Amniotic epithelial cell (primary cell): Measurements from ENCODE around the gene FGF14.

Source experiments
- DNase-seq: peaks from one replicate; pipeline ENCODE4 v3.0.0-alpha.2; 2010; ENCODE audit warnings: low read depth

Gene FGF14

DNA sequence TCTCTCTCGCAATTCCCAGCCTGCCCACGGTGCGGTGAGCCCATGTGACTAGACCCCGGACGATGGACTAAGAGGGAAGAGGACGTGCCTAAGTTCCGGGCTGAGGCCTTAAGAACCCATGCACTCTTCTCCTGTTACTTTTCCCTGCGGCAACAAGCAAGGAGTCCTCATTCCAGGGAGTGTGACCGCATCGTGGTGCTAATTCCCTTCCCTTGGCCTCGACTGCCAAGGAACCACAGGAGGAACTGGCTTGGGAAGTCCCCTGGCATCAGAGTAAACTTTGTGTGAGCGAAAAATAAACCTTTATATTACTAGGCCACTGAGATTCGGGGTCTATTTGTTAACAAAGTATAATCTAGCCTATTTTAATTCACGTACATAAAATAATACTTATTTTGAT lies 34.0 kb downstream of the FGF14 start:
- no peak for DNase-seq

DNA sequence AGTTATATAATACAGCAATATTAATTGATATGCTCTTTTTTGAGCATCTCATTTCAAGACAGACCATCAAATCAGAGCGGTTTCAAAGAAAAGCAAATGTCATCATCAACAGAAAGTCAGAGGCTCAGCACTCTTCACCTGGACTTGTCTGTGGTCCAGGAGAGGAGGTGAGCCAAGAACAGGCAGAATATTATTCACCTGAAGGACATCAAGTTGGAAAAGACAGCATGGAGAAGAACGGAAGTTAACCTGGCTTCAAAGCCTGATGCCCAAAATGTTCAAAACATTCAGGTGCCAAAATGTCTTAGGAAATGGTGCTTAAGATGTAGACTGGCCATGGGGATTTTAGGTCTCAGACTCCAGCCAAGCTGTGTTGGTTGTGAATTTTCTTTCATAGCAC lies 40.7 kb downstream of the FGF14 start:
- no peak for DNase-seq

DNA sequence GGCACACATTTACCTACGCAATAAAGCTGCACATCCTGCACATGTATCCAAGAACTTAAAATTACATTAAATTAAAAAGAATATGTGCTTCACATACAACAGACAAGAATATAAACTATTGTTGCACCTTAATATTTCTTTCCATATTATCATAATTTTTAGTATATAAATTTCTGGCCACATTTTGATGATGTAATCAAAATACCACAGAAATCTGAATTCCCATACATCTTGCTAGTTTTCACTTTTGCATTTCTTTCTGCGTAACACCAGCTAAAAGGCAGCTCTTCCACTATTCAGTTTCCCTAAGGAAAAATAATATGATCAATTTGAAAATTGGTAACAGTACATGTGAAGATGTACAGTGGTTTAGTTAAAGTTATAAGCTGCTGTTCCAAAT lies 42.6 kb downstream of the FGF14 start:
- DNase-seq: no peak

DNA sequence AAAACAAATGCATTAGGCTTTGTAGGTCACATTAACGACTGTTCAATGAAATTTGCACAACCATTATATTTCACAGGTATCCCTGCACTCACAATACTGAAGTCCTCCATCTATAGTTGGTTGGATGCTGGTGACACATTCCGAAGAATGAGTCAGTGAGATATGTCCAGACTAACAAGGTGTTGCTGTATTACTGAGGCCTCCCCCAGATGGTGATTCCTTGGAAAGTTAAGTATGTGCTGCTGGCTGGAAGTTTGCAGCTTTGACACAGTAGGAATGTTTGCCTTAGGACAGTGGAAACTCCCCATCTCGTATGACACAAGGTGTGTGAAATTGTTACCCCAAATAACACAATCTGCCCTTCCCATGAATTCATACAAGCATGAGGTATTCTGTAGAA lies 46.6 kb downstream of the FGF14 start:
- DNase-seq: no peak

DNA sequence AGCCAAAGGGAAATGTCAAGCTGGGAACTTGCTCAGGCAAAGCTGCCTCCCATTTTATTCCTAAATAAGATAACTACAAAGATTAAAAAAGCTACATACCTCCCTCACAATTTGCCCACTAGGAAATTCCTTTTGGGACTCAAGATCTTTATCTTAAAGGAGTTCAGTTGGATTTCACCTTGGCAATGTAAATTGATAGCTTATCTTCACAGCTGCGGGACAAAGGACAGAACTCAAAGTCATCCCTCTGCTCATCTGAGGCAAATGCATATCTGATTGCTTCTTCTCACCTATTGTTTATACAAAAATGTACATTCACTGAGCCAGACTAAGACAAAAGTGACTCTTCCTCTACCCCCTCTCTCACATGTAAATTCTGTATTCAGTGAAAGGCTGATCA lies 47.8 kb downstream of the FGF14 start:
- DNase-seq: no peak

DNA sequence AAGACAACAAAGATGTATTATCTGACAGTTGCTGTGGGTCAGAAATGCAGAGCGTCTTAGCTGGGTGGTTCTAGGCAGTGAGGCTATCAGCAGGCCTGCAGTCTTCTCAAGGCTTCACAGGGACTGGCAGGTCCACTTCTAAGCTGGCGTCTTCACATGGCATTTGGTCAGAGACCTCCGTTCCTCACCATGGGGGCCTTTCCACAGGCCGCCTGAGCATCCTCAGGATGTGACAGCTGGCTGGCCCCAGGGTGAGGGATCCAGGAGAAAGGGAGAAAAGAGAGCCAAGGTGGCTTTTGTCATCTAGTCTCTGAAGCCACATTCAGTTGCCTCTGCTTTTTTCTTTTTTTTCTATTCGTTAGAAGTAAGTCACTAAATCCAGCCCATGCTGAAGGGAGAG lies 50.3 kb downstream of the FGF14 start:
- DNase-seq: no peak

DNA sequence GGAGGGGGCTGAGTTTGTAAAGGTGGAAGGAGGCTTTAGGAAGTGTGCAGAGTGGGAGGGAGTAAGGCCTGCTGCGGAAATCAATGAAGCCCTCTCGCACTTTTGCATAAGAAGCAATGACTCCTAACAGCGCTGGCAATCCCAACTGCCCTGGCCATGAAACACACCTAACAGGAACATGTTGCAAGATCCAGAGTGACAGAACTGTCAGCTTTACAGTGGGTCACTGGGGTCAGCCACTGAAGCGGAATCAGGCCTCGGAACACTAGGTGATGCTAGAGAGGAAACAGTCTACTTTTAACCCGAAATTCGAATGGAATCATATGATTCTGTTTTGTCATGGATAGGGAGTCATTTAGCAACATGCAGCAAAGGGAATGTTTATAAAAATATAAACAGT lies 54.4 kb downstream of the FGF14 start:
- DNase-seq: no peak

DNA sequence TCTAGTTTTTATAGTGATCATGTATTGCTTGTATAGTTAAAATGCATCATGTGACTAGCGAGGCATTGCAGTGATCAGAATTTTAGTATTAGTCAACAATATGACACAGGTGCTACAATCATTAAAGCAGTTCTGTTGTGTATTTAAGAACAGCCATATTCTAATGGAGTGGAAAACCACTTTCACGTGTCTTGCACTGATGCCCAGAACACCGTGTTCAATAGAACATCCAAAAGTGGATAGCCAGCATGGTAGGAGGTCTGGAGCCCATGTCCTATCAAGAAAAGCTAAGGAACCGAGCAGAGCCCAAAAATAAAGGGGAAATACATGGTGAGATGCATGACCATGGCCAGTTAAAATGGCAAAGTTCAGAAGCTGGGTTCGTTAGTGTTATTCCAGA lies 55.1 kb downstream of the FGF14 start:
- no peak for DNase-seq

DNA sequence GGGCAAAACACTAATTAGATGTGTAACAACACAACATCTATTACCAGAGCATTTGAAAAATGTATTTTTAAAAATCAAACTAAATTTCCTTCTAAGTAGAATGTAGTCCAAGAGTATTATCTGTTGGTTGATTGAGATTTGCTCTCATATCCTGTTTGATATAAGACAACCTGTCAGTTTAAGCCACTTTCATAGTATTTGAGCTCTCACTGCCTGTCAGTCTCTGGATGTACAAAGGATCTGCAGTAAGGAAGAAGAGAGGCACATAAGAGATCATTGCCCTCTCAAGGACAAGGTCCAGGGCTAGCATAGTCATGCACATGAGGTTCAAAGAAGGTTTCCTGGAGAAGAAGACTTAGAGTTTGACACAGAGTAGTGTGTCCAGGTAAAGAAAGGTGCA lies 57.4 kb downstream of the FGF14 start:
- DNase-seq: no peak

DNA sequence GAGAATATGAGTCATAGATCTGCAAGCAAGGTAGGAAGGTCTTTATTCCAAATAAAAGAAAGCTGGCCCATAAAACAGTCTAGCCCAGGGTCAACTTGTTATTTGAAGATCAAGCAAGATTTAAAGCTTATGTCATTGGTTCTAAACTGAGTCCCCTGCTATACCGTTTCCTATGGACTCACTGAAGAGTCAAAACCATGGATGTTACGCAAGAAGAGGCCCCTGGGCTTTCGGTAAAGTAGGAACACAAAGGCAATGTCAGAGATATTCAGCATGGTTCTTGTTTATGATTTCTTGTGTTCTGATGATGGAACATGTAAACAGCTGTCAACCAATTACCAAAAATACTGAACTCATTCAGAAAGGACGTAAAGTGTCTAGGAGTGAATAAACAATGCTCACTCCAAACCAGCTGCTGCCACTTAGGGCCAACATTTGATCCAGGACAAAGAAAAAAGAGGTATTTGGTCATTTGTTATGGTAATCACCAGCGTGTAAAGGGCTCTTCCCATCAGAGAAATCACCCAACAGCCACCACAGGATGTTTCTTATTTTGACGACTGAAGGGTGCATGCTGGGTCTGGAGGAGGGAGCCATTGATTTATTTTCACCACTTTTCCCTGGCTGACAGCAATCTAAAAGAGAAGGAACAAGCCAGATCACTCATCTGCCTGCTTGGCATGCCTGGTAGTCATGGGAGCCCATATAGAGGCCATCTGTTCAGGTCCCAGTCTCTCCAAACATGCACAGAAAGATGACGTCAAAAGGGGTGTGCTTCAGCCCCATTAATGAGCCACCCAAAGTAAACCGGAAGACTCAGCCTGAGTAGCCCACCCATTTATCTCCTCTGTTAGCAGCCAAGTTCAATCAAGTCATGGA lies 68.3 kb downstream of the FGF14 start:
- DNase-seq: no peak

DNA sequence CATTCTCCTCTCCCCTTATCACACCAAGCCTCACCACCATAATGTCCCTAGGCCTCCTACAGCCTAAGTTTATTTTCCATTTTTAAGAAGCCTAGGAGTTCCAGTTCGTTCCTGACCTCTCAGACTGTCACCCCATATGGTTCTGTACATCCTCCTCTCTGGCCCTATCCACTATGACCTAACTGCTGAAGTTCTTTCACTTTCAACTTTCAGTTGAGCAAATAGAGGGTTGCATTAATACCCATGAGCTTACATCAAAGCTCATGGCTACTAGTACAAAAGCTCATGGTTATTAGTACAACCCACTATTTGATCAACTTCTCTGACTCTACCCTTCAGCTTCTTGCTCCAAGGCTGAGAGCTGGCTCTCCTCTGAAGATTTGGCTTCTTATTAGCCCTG lies 72.9 kb downstream of the FGF14 start:
- no peak for DNase-seq

DNA sequence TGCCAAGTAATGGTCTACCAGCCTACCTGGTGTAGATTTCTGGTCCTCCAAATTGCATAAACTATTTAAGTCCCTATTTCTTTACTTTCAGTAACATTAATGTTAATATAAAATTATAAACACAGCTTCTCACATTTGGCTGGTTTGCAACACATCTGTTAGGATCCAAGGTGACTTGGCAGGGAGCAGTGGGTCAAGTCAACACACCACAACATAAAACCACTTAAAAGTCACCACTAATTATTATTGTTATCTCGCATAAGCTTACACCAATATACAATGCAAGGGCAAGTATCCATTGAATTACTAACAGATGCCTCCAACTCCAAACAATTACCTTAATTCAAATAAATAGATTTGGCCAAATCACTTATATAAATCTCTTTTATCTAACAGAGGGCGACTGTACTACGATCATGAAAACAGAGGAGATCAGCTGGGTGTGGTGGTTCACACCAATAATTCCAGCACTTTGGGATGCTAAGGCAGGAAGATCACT lies 74.7 kb downstream of the FGF14 start:
- DNase-seq: no peak

DNA sequence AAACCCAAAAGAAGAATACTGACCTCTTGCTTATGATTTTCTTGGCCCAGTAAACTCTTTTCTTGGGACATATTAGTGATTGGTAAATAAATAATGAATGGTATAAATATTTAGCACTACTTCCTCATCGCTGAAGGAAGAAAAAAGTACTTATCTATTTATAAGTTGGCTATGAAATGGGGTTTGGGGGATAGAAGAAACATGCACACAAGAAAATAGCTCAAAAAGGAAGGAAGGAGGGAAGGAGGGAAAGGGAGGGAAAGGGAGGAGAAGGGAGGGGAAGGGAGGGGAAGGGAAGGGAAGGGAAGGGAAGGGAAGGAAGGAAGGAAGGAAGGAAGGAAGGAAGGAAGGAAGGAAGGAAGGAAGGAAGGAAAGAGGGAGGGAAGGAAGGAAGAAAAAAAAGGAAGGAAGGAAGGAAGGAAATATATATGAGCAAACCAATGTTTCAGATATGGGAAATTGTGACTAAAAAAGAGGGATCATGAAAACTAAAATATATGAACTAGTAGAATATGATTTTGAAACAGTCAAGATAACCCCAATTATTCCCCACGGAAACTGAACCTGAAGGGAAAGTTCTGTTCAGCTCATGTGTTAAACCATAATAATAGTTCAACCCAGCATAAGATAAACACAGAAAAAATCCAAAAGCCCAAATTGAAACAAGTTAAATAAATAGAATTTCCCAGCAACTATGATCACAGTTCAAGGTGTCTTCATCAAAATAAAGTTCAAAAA lies 75.3 kb downstream of the FGF14 start:
- DNase-seq: no peak

DNA sequence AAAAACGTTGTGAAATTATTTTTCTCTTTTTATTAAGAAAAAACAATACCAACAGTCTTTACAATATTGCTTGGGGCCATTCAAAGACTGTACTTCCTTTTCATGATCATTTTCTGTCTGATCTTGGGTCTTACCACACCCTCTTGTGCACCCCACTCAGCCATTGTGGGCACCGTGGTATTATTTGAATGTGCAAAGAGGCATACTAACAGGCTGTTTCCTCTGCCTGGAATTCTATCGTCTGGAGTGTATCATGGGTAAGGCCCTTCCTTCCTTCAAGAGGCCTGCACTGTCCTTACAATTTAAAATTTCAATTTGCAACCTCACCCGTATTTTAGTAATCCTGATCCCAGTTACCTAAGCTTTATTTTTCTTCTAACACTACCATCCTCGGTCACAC lies 76.5 kb downstream of the FGF14 start:
- no peak for DNase-seq

DNA sequence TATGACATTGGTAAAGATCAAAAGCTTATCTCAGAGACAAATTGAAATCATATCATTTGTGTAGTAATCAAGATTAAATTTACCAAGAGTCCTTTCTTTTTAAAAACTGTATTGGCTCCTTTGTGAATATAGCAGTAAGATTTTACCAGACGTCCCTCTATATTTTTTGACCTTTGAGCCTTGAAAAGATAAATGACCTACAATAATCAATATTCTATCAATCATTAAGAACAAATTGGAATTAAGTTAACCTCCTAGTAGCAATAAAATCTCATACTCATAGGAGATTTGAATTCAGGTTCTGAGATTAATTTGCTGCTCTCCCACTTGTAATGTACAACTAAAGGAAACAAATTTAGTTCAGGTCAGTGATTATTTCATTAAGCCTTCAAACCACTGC lies 78.3 kb downstream of the FGF14 start:
- no peak for DNase-seq

DNA sequence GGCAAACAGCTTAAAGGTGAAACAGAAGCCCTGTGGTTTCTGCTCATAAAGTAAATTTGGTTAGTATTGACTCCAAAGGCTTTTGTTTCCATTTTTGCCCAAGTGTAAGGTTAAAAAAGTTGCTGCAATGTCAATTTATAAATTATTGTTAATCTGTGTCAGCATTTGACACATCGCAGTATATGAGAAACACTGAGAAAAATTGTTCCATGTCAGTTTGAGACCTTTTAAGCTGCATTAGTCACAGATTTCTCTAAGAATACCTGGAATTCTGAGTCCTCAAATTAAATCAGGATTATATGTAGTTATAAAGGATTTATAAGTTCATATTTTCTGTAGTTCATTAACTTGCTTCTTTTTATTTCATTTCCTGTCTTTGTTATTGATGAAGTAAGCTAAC lies 78.8 kb downstream of the FGF14 start:
- no peak for DNase-seq

DNA sequence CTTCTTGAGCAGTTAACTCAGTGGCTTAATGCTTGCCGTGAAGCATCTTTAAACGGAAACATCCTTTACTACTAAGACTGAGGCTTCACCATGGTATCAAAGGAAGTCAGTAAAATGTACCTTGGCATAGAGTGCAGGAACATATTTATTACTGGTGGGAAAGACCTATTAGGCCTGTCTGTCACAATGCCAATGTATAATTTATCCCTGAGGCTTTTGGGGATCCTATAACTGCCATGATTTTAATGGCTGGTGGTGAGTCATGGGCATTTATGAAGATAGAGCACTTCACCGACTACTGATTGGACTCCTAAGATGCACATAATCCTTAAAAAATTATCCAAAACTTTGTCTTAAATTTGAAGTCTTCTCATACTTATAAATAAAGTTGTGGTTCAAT lies 79.6 kb downstream of the FGF14 start:
- DNase-seq: no peak

DNA sequence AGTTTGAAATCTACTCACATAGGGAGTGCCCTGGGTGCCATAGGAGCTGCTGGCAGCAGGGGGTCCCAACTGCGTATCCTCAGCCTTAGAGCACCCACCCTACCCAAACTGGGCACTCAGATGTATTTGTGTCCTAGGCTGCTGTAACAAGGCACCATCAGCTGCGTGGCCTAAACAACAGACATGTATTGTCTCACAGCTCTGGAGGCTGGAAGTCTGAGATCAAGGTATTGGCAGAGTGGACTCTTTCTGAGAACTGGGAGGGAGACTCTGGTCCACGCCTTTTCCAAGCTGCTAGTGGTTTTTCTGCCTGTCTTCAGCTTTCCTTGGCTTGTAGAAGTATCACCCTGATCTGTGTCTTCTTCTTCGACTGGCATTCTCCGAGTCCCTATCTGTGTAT lies 83.6 kb downstream of the FGF14 start:
- no peak for DNase-seq

DNA sequence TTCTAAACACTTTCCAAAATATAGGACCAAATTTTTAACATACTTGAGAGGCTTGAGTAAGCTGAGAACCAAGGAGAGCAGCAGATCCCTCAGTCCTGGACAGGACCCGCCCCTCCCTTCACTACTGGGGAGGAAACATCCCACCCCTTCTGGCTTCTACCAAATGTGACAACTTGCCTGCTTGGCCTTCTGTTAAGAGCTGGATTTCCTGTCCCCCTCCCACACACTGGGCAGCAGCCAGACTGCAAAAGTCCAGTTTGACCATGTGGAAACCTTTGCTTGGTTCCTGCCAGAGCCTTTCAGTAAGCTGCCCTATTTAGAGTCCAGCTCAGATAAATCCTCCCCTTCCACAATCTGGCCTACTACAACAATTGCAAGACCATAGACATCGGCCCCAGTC lies 84.3 kb downstream of the FGF14 start:
- DNase-seq: peak; percentile 86

DNA sequence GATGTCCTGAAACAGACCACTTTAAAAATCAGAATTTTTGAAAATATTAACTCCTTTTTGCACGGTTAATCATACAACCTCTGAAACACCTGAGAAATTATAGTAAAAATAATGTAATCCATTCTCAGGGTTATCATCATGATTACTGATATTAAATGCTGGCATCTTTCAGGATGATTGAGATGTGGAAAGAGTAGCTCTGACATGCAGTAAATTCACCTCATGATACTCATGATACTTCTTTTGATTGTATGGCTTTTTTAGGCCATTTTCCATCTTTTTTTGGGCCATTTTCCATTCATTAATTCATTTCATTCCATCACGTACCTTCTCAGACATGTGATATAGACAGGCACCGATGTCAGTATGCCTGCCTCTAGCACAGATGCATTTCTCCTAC lies 85.1 kb downstream of the FGF14 start:
- no peak for DNase-seq

DNA sequence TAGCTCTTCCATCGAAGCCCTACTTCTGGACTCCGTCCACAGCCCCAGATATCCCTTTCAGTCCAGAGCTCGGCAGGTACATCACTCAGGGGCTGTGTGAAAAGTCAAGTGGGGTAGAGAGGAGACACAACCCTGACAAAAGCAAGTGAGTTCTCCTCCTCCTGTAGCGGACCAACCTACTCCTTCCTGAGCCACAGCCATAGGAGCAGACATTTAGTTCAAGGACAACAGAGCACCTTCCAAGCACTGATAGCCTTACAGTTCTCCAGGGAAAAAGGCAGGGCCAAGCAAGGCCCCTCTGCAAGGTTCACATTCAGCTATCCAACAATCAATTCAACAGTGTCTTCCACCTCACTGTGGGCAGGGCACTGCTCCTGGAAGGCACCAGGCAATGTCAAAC lies 89.0 kb downstream of the FGF14 start:
- DNase-seq: no peak

DNA sequence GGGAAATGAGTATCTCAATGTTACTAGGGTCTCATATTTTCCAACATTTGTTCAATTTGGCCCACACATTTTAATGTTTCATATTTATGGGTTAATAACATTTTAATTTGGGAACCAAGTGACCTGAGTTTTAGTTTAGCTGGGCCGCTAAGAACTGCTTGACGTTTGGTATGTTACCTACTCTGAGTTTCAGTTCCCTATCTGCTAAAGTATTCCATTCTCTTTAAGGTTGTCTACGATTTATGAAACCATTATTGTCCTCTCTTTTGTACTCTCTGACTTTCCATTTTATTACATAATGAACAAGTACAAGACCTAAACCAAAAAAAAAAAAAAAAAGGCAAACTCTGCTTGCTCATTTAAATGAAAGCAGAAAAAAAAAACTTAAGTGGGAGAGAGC lies 89.9 kb downstream of the FGF14 start:
- DNase-seq: no peak

DNA sequence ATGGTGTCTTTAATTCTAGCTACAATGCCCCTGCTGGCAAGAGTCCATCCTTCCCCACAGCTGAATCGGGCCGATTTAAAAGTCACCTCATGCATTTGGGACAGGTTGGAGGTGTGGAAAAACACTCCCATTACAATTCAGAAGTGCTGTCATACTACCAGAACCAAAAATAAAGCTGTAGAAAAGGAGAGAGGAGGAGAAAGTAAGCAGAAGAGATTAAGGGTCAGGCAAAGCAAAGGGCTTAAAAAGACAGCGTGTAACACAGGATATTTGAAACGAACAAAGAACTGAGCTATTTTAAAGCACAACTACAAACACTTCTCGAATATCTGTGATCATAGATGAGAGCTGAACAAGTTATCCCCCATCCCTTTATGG lies 90.4 kb downstream of the FGF14 start:
- DNase-seq: no peak
